Kidney (tissue), 14 donors: Measurements from ENCODE around the gene ARMH3. TPM values are rescaled to one million over a fixed set of nuclear protein-coding genes. Genes with fewer than 3 reads are reported as not detected.

Experiments used
- DNase-seq, 5 donors: peaks; one replicate each; pipeline ENCODE4 v3.0.0-alpha.2; 2013 to 2020
- FAIRE-seq: peaks from 2 replicates; lab custom pipeline; 2012; peaks lifted over from hg19 to GRCh38; lab: Jason Lieb, UNC
- H3K27ac ChIP-seq, 2 donors: one replicate each; pipeline ENCODE4 v1.7.0; 2013; ENCODE audit warnings: low read depth in 2 of 2, low read length in 2 of 2, inconsistent platforms in 1 of 2
- H3K27me3 ChIP-seq: one replicate; pipeline ENCODE4 v1.7.1; 2013; ENCODE audit warnings: low read length, inconsistent platforms; ENCODE audit not compliant: control insufficient read depth, insufficient read depth
- H3K36me3 ChIP-seq, 3 donors: one replicate each; pipeline versions ENCODE4 v1.7.0 to v1.7.1; 2013; ENCODE audit warnings: low read length in 3 of 3, control low read depth in 1 of 3, inconsistent platforms in 1 of 3; ENCODE audit not compliant: insufficient read depth in 3 of 3, control insufficient read depth in 2 of 3
- H3K4me1 ChIP-seq, 3 donors: one replicate each; pipeline versions ENCODE4 v1.7.0 to v1.7.1; 2013; ENCODE audit warnings: low read length in 3 of 3, inconsistent platforms in 1 of 3, low read depth in 1 of 3; ENCODE audit not compliant: control insufficient read depth in 2 of 3, insufficient read depth in 2 of 3
- H3K4me3 ChIP-seq, 3 donors: one replicate each; pipeline versions ENCODE4 v1.7.0 to v1.8.1; 2013; ENCODE audit warnings: low read length in 3 of 3, control low read depth in 1 of 3, inconsistent platforms in 1 of 3
- H3K9ac ChIP-seq, 3 donors: one replicate each; pipeline versions ENCODE4 v1.7.0 to v1.7.1; 2013; ENCODE audit warnings: low read length in 3 of 3, control low read depth in 1 of 3, inconsistent platforms in 1 of 3
- H3K9me3 ChIP-seq, 3 donors: one replicate each; pipeline versions ENCODE4 v1.7.0 to v1.7.1; 2013; ENCODE audit warnings: low read length in 3 of 3, control low read depth in 1 of 3, inconsistent platforms in 1 of 3; ENCODE audit not compliant: control insufficient read depth in 2 of 3, insufficient read depth in 1 of 3
- CTCF ChIP-seq: IDR thresholded peaks from 3 replicates; pipeline ENCODE4 v1.5.1; 2012; ENCODE audit warnings: mild to moderate bottlenecking, moderate library complexity, borderline replicate concordance; ENCODE audit not compliant: insufficient read depth; ENCODE audit errors: extremely low read depth
- intact Hi-C: fragments of 100-400 bp; cut with DNase I; formaldehyde crosslinking; loops from one replicate; pipeline ENCODE4 v1.11.1; 2022
- polyA plus RNA-seq: library from polyadenylated mRNA; stranded (reverse); fragments of 350-450 nt; fragmentation: Illumina TruSeq; extraction: RNeasy Lipid Tissue Mini Kit (QIAGEN cat#74804); gene quantifications from one replicate; pipeline ENCODE4 v1.2.3, GENCODE V29; 2014; ENCODE audit warnings: low read depth, low replicate concordance; ENCODE audit not compliant: insufficient read depth
- total RNA-seq: library from RNA; stranded (reverse); fragmentation: NEBNext Ultra II Directional; extraction: Animal tissue kit (Norgen Biotek cat#: 25700); gene quantifications from one replicate; pipeline ENCODE4 v1.2.1, GENCODE V29; 2021
- donor health status: control.
- donor health status: control.
- donor health status: control.
- donor health status: control.
- donor health status: control.
- donor health status: DM: yes; HTN: yes; CAD: no.
- donor health status: Normal renal cell carcinoma (clear cell type).

ARMH3 gene
- total and polyA plus RNA-seq, 2 donors from 2014 or later = 14.0 to 26.1 TPM

GRCh38 chr10:101968940-101969321, 87.0 kb downstream of the ARMH3 start:
- Histone ChIP-seq H3K9me3 (no peaks in the 10 kb centered on the region), H3K36me3 (peaks cover 0 to 22% (median 3%) of the 10 kb centered on the region in 3 donors), H3K27ac (no peak overlapping the region), H3K4me3 (no peak overlapping the region), H3K27me3 (no peaks in the 10 kb centered on the region), H3K4me1 (no peaks in the 10 kb centered on the region), H3K9ac (no peak overlapping the region)
- intact Hi-C loops = no loop called here
- DNase-seq (no peak), FAIRE-seq (no peak)
- TF ChIP-seq CTCF = no peak

- Histone ChIP-seq H3K4me1 (no peaks in the 10 kb centered on the region), H3K4me3 (no peak overlapping the region), H3K27ac (no peak overlapping the region), H3K36me3 (peaks cover 0 to 22% (median 3%) of the 10 kb centered on the region in 3 donors), H3K9me3 (no peaks in the 10 kb centered on the region), H3K9ac (no peak overlapping the region), H3K27me3 (no peaks in the 10 kb centered on the region)
- TF ChIP-seq CTCF = no peak
- no peak for DNase-seq
- intact Hi-C loops = no loop called here
- FAIRE-seq = no peak
Observed at GRCh38 chr10:101968286-101968939, 87.6 kb downstream of the ARMH3 start.

- Histone ChIP-seq H3K36me3 (peaks cover 0 to 21% (median 3%) of the 10 kb centered on the region in 3 donors), H3K27me3 (no peaks in the 10 kb centered on the region), H3K9me3 (no peaks in the 10 kb centered on the region), H3K9ac (no peak overlapping the region), H3K4me1 (no peaks in the 10 kb centered on the region), H3K4me3 (no peak overlapping the region), H3K27ac (no peak overlapping the region)
- DNase-seq (no peak), FAIRE-seq (no peak)
- intact Hi-C loops = no loop called here
- no peak for TF ChIP-seq CTCF
Observed at GRCh38 chr10:101967713-101968112, 88.3 kb downstream of the ARMH3 start.
